Left cardiac atrium (tissue), 4 donors: Measurements from ENCODE around the gene C16orf74. TPM values are rescaled to one million over a fixed set of nuclear protein-coding genes. Genes with fewer than 3 reads are reported as not detected.

Experiments used
- ATAC-seq, 2 donors: fragments of 200-7000 bp; cut with Tn5 transposase; one replicate each; pipeline ENCODE4 v1.9.1; 2020; ENCODE audit warnings: mild to moderate bottlenecking in 2 of 2, moderate library complexity in 2 of 2
- DNase-seq: peaks from one replicate; pipeline ENCODE4 v3.0.0-alpha.2; 2020
- intact Hi-C, 2 donors: fragments of 100-400 bp; cut with DNase I; formaldehyde crosslinking; loops; one replicate each; pipeline versions ENCODE4 v1.14.1 to v1.15.1; 2022 to 2023
- total RNA-seq, 2 donors: library from RNA; stranded (reverse); fragmentation: NEBNext Ultra II Directional; extraction: Animal tissue kit (Norgen Biotek cat#: 25700); gene quantifications; one replicate each; pipeline ENCODE4 v1.2.1, GENCODE V29; 2021
- donor health status: DM: no; HTN: yes; CAD: no.
- donor health status: DM: no; HTN: yes; CAD: no; lungs with severe emphysema.
- donor health status: DM: yes; HTN: yes; CAD: no.
- donor health status: Dilated cardiomyopathy.

C16orf74 gene
- total RNA-seq, 2 donors from 2014 or later = 2.3 to 2.6 TPM

DNA sequence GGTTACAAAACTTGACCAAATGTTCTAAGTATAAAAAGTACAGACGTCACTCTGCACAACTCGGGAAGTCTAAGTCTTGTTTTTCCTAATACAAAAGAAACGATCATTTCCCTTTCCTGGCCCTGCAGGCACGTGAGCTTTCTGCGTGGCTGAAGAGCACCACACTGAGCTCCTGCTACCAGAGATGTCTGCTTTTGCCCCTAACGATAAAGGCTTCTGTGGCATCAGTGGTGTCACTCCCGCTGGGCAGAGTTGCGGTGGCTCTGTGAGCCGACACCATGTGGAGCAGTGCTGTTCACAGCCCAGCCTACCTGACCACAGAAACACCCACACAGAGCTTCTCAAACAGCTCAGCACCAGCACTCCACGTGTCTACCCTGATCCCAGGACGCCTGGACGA is 28.0 kb upstream of the C16orf74 start:
- intact Hi-C loops = no loop called here
- ATAC-seq = no peak
- DNase-seq = peak; percentile 2

- intact Hi-C loops = no loop called here
- DNase-seq = no peak
- no peak for ATAC-seq
Measured at GRCh38 chr16:85777583-85778310, 26.9 kb upstream of the C16orf74 start.

DNA sequence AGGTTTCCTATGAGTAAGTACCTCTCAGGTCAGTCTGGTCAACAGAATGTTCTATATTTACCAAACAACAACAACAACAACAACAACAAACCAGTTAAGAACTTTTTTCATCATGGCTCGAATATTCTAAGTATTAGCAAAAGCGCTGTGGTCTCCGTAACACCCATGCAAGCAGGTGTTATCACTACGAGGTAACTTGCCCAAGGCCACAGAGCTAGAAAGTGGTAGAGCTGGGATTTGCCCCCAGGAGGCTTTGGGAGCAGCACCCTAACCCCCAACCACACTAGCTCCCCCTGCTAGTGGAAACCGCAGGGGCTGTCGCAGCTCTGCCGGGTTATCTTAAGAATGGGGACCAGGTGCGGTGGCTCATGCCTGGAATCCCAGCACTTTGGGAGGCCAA is 23.9 kb upstream of the C16orf74 start:
- intact Hi-C loops = no loop called here
- DNase-seq (no peak), ATAC-seq (no peak)

GRCh38 chr16:85774136-85774535 is 23.2 kb upstream of the C16orf74 start:
- DNase-seq = no peak
- intact Hi-C loops = no loop called here
- ATAC-seq = no peak

- ATAC-seq (no peak), DNase-seq (peak; percentile 8)
- intact Hi-C loops = no loop called here
Measured at GRCh38 chr16:85773044-85773443, 22.1 kb upstream of the C16orf74 start.

- intact Hi-C loops = no loop called here
- DNase-seq (no peak), ATAC-seq (no peak)
Measured at GRCh38 chr16:85770741-85771140, 19.8 kb upstream of the C16orf74 start.

- ATAC-seq (no peak), DNase-seq (no peak)
- intact Hi-C loops = no loop called here
Measured at GRCh38 chr16:85768199-85768598, 17.3 kb upstream of the C16orf74 start.

- DNase-seq = no peak
- ATAC-seq = peak in 1 of 2 donors; percentile 80
- intact Hi-C loops = no loop called here
Measured at GRCh38 chr16:85767531-85767930, 16.6 kb upstream of the C16orf74 start.

DNA sequence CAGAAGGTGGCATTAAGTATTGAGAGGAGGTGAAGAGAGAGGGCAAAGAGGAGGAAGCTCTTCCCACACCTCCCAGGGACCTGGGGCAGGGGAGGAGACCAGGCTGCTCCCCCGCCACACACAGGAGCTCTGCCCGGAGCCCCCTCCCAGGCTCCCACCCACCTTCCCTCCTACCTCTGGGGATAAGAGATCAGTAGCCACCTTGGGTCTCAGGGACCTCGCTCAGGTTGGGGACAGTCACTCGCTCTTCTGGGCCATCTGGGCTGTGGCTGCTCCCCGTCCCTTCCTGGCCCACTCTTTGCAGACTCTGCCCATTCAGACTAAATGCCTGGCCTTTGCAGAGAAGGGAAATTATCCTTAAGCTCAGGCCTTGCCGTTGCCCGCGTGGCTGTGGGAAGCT is 14.9 kb upstream of the C16orf74 start:
- intact Hi-C loops = no loop called here

DNA sequence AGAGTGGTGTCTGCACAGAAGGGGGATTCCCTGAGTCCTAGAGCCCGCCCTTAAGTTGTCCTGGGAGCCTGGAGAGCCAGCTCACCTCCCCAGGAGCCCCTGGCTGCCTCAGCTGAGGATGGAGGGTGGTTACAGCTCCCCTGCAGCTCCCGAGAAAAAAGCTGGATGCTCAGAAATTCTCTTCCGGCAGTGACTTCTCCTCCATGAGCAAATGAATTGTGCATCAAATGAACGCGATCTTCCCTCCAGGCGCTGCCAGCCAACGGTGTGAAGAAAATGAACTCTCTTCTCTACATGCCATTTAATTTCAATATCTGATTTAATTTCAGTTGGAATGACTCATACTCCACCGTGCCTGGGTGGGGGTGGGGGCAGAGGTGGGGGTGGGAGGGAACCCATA is 14.3 kb upstream of the C16orf74 start:
- no peak for ATAC-seq
- no peak for DNase-seq
- intact Hi-C loops = no loop called here

More for the DNA sequence above, 14.9 kb upstream of the C16orf74 start:
- ATAC-seq (no peak), DNase-seq (no peak)

GRCh38 chr16:85763616-85764015 is 12.7 kb upstream of the C16orf74 start:
- no peak for DNase-seq
- no peak for ATAC-seq
- intact Hi-C loops = no loop called here

GRCh38 chr16:85762970-85763369 is 12.1 kb upstream of the C16orf74 start:
- ATAC-seq (no peak), DNase-seq (no peak)
- intact Hi-C loops = no loop called here

GRCh38 chr16:85761861-85762260 is 11.0 kb upstream of the C16orf74 start:
- intact Hi-C loops = no loop called here
- no peak for ATAC-seq
- no peak for DNase-seq

DNA sequence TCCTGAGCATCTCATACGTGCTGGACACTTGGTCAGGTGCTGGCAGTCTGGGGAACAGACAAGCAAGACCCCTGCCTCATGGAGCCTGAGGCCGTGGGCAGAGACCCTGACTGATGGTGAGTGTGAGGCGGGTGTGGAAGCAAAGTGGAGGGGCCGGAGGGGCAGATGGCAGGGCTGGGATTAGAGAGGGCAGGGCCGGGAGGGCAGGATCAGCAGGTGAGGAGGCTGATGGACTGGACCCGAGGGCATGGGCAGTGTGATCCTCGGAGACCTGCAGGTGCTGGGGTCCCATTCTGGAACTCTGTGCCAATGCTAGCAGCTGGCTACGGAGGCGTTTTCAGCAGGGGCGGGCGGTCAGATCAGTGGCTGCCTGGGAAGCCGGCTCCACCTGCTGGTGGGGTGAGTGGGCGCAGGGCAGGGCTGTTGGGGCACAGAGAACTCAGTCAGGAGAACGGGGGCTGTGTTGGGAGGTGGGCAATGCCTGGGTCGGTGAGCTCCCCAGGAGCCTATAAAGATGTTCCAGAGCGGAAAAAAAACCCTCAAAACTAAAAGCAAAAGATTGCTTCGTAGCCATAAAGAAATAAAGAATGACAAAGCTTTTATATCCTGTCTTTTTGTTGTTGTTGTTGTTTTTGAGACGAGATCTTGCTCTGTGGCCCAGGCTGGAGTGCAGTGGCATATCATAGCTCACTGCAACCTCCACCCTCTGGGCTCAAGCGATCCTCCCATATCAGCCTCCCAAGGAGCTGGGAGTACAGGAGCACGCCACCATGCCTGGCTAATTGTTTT is 8.9 kb upstream of the C16orf74 start:
- peak in 1 of 2 donors; percentile 19 for ATAC-seq
- no peak for DNase-seq
- intact Hi-C loops = no loop called here

GRCh38 chr16:85759136-85759535 is 8.2 kb upstream of the C16orf74 start:
- DNase-seq = no peak
- no peak for ATAC-seq
- intact Hi-C loops = no loop called here

GRCh38 chr16:85757341-85757822 is 6.5 kb upstream of the C16orf74 start:
- intact Hi-C loops = no loop called here
- DNase-seq = no peak
- no peak for ATAC-seq

DNA sequence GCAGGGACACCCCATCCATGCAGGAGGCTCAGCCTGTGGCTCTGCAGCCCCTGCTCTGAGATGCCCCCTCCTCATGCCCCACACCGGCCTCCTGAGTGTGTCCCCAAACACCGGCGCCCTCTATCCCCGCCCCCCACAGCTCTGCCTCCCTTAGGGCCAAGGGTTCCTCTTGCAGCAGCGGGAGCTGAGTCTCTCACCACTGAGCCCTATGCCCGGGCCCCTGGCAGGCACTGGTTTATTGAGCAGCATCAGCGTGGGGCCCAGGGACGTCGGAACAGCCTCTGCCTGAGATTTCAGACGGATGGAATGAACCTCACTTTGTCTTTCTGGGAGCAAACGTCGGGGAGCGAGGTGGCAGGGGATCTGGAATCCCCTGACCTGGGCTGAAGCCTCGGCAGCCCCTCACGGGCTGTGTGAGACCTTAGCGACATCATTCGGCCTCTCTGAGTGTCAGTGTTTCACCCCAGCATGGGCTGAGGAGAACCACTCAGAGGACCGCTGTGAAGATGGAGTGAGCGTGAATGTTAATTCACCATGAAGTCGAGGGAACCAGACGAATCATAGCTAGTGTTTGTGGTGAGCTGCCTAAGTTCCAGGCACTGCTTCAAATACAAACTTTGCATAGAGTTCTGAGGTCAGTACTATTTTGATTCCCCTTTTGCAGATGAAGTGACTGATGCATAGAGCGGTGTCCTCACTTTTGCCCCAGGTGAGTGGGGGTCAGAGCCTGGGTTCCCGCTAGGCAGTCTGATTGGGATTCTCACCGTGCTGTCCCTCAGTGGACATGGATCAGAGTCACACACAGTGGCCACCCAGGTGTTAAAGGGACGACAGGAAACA is 5.3 kb upstream of the C16orf74 start:
- no peak for ATAC-seq
- intact Hi-C loops = no loop called here
- no peak for DNase-seq

- ATAC-seq = no peak
- intact Hi-C loops = no loop called here
- no peak for DNase-seq
Measured at GRCh38 chr16:85754413-85754812, 3.5 kb upstream of the C16orf74 start.

GRCh38 chr16:85753976-85754375 is 3.1 kb upstream of the C16orf74 start:
- ATAC-seq = no peak
- intact Hi-C loops = no loop called here
- DNase-seq = no peak

GRCh38 chr16:85753559-85753958 is 2.7 kb upstream of the C16orf74 start:
- ATAC-seq (no peak), DNase-seq (no peak)
- intact Hi-C loops = no loop called here
